GM12878 (cell line): ENCODE measurements around the gene CRAMP1. TPM values are rescaled to one million over a fixed set of nuclear protein-coding genes. Genes with fewer than 3 reads are reported as not detected.

Experiments used
- ATAC-seq: fragments of 200-7000 bp; cut with Tn5 transposase; 3 replicates; pipeline ENCODE4 v1.9.1; 2020; ENCODE audit warnings: mild to moderate bottlenecking, moderate library complexity
- BruUV-seq: library from RNA; stranded (reverse); fragments of 400-500 nt; replicated peaks from 2 replicates; lab custom pipeline; 2021; lab: Mats Ljungman, UMichigan
- CTCF ChIA-PET: fragments of 300-600 bp; sonication (Branson Sonifier 250); formaldehyde crosslinking; extraction: SDS; loops from one replicate; lab custom pipeline; 2021; ENCODE audit warnings: inconsistent platforms; lab: Yijun Ruan, JAX
- POLR2A ChIA-PET: fragments of 350-600 bp; formaldehyde crosslinking; extraction: SDS; loops from one replicate; lab custom pipeline; 2021; ENCODE audit warnings: inconsistent platforms; lab: Charles Lee
- RAD21 ChIA-PET: fragments of 300-600 bp; sonication (Branson Sonifier 250); formaldehyde crosslinking; loops from one replicate; lab custom pipeline; 2023; ENCODE audit warnings: antibody characterized with exemption; ENCODE audit not compliant: unreplicated experiment; lab: Charles Lee
- SMC1A ChIA-PET: fragments of 300-600 bp; sonication (Branson Sonifier 250); formaldehyde crosslinking; loops from one replicate; lab custom pipeline; 2023; ENCODE audit not compliant: unreplicated experiment, uncharacterized antibody; lab: Charles Lee
- DNase-seq: peaks from one replicate; pipeline ENCODE4 v3.0.0-alpha.2; 2011; ENCODE audit warnings: low read depth, low spot score
- FAIRE-seq: peaks from 3 replicates; lab custom pipeline; 2011; peaks lifted over from hg19 to GRCh38; lab: Jason Lieb, UNC
- H2AFZ ChIP-seq: 2 replicates; pipeline ENCODE4 v1.6.0; 2011; ENCODE audit warnings: low read depth, low read length, control low read depth; ENCODE audit not compliant: control insufficient read depth
- H3K27ac ChIP-seq: 2 replicates; pipeline ENCODE4 v1.5.1; 2011; ENCODE audit warnings: control low read depth; ENCODE audit not compliant: control insufficient read depth, insufficient read depth
- H3K27me3 ChIP-seq, 2 experiments: replicated peaks in 1 of 2; 2 replicates each; pipeline versions ENCODE4 v1.6.0 to v1.6.1; 2011; ENCODE audit warnings: low read length in 1 of 2; ENCODE audit not compliant: control insufficient read depth in 2 of 2, insufficient read depth in 2 of 2
- H3K36me3 ChIP-seq, 2 experiments: 2 replicates each; pipeline ENCODE4 v1.5.1; 2011; ENCODE audit warnings: low read length in 1 of 2; ENCODE audit not compliant: control insufficient read depth in 2 of 2, insufficient read depth in 2 of 2
- H3K4me1 ChIP-seq: 2 replicates; pipeline ENCODE4 v1.6.1; 2011; ENCODE audit warnings: mild to moderate bottlenecking, low read length, moderate library complexity, mixed read lengths; ENCODE audit not compliant: control insufficient read depth, insufficient read depth
- H3K4me2 ChIP-seq: 2 replicates; pipeline ENCODE4 v1.6.0; 2011; ENCODE audit warnings: control low read depth; ENCODE audit not compliant: control insufficient read depth, insufficient read depth
- H3K4me3 ChIP-seq: fragments of 200-600 bp; sonication (generic); 2 replicates; pipeline ENCODE4 v1.5.1; 2016
- H3K79me2 ChIP-seq: 2 replicates; pipeline ENCODE4 v1.6.0; 2011; ENCODE audit warnings: low read length; ENCODE audit not compliant: control insufficient read depth, insufficient read depth
- H3K9ac ChIP-seq: 2 replicates; pipeline ENCODE4 v1.8.0; 2011; ENCODE audit warnings: low read length, control low read depth, mixed read lengths; ENCODE audit not compliant: control insufficient read depth, insufficient read depth
- H3K9me3 ChIP-seq: replicated peaks from 3 replicates; pipeline ENCODE4 v1.5.1; 2011; ENCODE audit warnings: mild to moderate bottlenecking, low read length; ENCODE audit not compliant: control insufficient read depth, insufficient read depth
- H4K20me1 ChIP-seq: 2 replicates; pipeline ENCODE4 v1.6.0; 2011; ENCODE audit not compliant: control insufficient read depth, insufficient read depth
- FOXM1 ChIP-seq: IDR thresholded peaks from 2 replicates; pipeline ENCODE4 v1.6.1; 2012; ENCODE audit warnings: low read depth, mild to moderate bottlenecking, inconsistent platforms, low read length, moderate library complexity
- HDAC2 ChIP-seq: fragments of 200-600 bp; sonication (generic); IDR thresholded peaks from 2 replicates; pipeline ENCODE4 v1.6.1; 2017
- JUNB ChIP-seq: IDR thresholded peaks from 2 replicates; pipeline ENCODE4 v1.6.1; 2016; ENCODE audit warnings: antibody characterized with exemption, mild to moderate bottlenecking
- MEF2A ChIP-seq: IDR thresholded peaks from 2 replicates; pipeline ENCODE4 v1.6.1; 2011; ENCODE audit warnings: low read depth, mild to moderate bottlenecking, low read length, moderate library complexity; ENCODE audit not compliant: insufficient read depth
- MYC ChIP-seq: IDR thresholded peaks from 2 replicates; pipeline ENCODE4 v1.6.1; 2011; ENCODE audit warnings: mild to moderate bottlenecking, low read length, moderate library complexity, inconsistent platforms; ENCODE audit not compliant: insufficient read depth, insufficient replicate concordance, insufficient read length, severe bottlenecking
- SMAD5 ChIP-seq: IDR thresholded peaks from 2 replicates; pipeline ENCODE4 v1.6.1; 2016; ENCODE audit warnings: antibody characterized with exemption, low read depth
- SMC3 ChIP-seq: IDR thresholded peaks from 2 replicates; pipeline ENCODE4 v1.6.1; 2011; ENCODE audit warnings: low read length, improper control_type of control experiment, borderline replicate concordance
- ZBTB40 ChIP-seq: fragments of 450-650 bp; IDR thresholded peaks from 2 replicates; pipeline ENCODE4 v1.6.1; 2016; ENCODE audit warnings: mild to moderate bottlenecking, moderate library complexity, borderline replicate concordance
- WGBS: methylation state at CpG from one replicate; pipeline ENCODE4 v1.1.6; 2016; ENCODE audit warnings: low lambda C conversion rate; ENCODE audit not compliant: insufficient replicate concordance, insufficient coverage; ENCODE audit errors: missing lambda C conversion rate; 5-methylcytosine and 5-hydroxymethylcytosine counted together
- in situ Hi-C: fragments of 300-500 bp; cut with MboI; formaldehyde crosslinking; loops from 9 replicates; pipeline ENCODE4 v1.14.3; 2018; ENCODE audit warnings: mixed read lengths
- intact Hi-C: fragments of 100-400 bp; cut with micrococcal nuclease; formaldehyde crosslinking; loops from one replicate; pipeline ENCODE4 v1.14.2; 2022; ENCODE audit not compliant: unreplicated experiment
- polyA plus RNA-seq, 11 experiments: library from polyadenylated mRNA; depleted of rRNA in 4 of 11; unstranded in 6 of 11; stranded (reverse) in 5 of 11; fragments of >200 nt; fragmentation: Nextera tagmentation in 4 of 11; fragmentation: Illumina TruSeq in 1 of 11; extraction: Ambion mirVana in 4 of 11; extraction: Trizol in 1 of 11; gene quantifications; 1 replicate in 1 of 11; 2 replicates in 10 of 11; pipeline versions ENCODE4 v1.2.1 to v1.2.3, GENCODE V29; 2011 to 2016; ENCODE audit warnings: inconsistent platforms in 2 of 11, missing spikeins in 2 of 11, low read depth in 1 of 11
- total RNA-seq, 4 experiments: library from RNA; depleted of rRNA in 3 of 4; stranded (reverse); fragments of >200 nt in 3 of 4; fragmentation: Illumina TruSeq in 1 of 4; extraction: Trizol in 1 of 4; gene quantifications; 2 replicates each; pipeline versions ENCODE4 v1.2.1 to v1.2.3, GENCODE V29; 2013 to 2021
- TF ChIP-seq, protein P1 (sequence below): fragments of 450-650 bp; IDR thresholded peaks from 2 replicates; pipeline ENCODE4 v1.6.1; 2017; ENCODE audit warnings: borderline replicate concordance
- TF ChIP-seq, protein P2 (sequence below): IDR thresholded peaks from 2 replicates; pipeline ENCODE4 v1.6.1; 2012; ENCODE audit warnings: mild to moderate bottlenecking, low read depth, low read length
- TF ChIP-seq, protein P3 (sequence below): IDR thresholded peaks from 2 replicates; pipeline ENCODE4 v1.6.1; 2012; ENCODE audit warnings: low read depth, low read length, improper control_type of control experiment
- TF ChIP-seq, protein P4 (sequence below): IDR thresholded peaks from 2 replicates; pipeline ENCODE4 v1.6.1; 2012; ENCODE audit warnings: low read length, inconsistent platforms

Gene CRAMP1
- total and polyA plus RNA-seq, 10 of the 15 experiments (the other 5 are each of a cell fraction or from before 2014, with no cell fraction given) = 0.37 to 9.8 (median 3.9) TPM

DNA sequence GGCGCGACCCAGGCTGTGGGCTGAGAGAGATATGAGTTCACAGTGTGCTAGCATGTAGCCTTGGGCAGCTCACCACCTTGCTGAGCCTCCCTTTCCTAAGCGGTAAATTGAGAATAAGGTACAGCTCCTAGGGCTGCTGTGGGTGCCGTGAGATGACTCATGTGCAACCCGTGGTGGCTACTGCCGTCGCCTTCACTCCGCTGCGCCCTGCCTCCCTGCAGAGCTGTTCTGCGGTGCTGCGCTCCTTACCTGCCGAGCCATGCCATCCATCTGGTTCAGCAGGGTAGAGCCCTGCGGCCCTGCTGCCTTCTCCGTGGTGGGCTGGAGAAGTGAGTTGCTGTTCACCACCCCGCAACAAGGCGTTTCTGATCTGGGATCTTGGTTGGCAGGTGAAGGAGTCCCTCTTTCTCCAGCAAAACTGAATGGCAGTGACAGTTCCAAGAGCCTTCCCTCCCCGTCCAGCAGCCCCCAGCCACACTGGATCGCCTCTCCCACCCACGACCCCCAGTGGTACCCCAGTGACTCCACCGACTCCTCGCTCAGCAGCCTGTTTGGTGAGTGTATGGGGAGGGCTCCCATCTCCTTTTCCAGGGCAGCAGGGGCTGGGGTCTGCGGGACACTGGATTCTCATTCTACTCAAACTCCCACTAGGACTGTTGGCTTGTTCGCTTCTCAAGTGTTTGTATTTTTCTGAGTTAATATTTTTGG is 56.6 kb downstream of the CRAMP1 start:
- DNase-seq = no peak
- ChIA-PET POLR2A (no interaction called here), RAD21 (no interaction called here), CTCF (no interaction called here), SMC1A (no interaction called here)
- Histone ChIP-seq H3K4me3 (no peak overlapping the region), H2AFZ (no peak overlapping the region), H3K79me2 (no peaks in the 10 kb centered on the region), H3K27ac (no peak overlapping the region), H3K9ac (no peak overlapping the region), H3K36me3 (peaks cover 5 to 30% of the 10 kb centered on the region in 2 experiments; a peak in 3 of 4 replicates), H3K4me1 (no peaks in the 10 kb centered on the region), H3K4me2 (no peak overlapping the region), H3K9me3 (no peaks in the 10 kb centered on the region), H3K27me3 (no peaks in the 10 kb centered on the region), H4K20me1 (no peaks in the 10 kb centered on the region)
- FAIRE-seq = no peak
- in situ Hi-C loops (no loop called here), intact Hi-C loops (no loop called here)
- WGBS = 95% methylated on average over 20 of the region's 23 CpGs
- no peak for ATAC-seq
- BruUV-seq = no TSS peak
- TF ChIP-seq, protein P1, sequence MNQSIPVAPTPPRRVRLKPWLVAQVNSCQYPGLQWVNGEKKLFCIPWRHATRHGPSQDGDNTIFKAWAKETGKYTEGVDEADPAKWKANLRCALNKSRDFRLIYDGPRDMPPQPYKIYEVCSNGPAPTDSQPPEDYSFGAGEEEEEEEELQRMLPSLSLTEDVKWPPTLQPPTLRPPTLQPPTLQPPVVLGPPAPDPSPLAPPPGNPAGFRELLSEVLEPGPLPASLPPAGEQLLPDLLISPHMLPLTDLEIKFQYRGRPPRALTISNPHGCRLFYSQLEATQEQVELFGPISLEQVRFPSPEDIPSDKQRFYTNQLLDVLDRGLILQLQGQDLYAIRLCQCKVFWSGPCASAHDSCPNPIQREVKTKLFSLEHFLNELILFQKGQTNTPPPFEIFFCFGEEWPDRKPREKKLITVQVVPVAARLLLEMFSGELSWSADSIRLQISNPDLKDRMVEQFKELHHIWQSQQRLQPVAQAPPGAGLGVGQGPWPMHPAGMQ = no peak
- TF ChIP-seq SMC3 (no peak), SMAD5 (no peak), HDAC2 (no peak), FOXM1 (no peak), MYC (no peak), MEF2A (no peak), JUNB (no peak), ZBTB40 (no peak)
- TF ChIP-seq, protein P2, sequence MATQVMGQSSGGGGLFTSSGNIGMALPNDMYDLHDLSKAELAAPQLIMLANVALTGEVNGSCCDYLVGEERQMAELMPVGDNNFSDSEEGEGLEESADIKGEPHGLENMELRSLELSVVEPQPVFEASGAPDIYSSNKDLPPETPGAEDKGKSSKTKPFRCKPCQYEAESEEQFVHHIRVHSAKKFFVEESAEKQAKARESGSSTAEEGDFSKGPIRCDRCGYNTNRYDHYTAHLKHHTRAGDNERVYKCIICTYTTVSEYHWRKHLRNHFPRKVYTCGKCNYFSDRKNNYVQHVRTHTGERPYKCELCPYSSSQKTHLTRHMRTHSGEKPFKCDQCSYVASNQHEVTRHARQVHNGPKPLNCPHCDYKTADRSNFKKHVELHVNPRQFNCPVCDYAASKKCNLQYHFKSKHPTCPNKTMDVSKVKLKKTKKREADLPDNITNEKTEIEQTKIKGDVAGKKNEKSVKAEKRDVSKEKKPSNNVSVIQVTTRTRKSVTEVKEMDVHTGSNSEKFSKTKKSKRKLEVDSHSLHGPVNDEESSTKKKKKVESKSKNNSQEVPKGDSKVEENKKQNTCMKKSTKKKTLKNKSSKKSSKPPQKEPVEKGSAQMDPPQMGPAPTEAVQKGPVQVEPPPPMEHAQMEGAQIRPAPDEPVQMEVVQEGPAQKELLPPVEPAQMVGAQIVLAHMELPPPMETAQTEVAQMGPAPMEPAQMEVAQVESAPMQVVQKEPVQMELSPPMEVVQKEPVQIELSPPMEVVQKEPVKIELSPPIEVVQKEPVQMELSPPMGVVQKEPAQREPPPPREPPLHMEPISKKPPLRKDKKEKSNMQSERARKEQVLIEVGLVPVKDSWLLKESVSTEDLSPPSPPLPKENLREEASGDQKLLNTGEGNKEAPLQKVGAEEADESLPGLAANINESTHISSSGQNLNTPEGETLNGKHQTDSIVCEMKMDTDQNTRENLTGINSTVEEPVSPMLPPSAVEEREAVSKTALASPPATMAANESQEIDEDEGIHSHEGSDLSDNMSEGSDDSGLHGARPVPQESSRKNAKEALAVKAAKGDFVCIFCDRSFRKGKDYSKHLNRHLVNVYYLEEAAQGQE = no peak
- TF ChIP-seq, protein P3, sequence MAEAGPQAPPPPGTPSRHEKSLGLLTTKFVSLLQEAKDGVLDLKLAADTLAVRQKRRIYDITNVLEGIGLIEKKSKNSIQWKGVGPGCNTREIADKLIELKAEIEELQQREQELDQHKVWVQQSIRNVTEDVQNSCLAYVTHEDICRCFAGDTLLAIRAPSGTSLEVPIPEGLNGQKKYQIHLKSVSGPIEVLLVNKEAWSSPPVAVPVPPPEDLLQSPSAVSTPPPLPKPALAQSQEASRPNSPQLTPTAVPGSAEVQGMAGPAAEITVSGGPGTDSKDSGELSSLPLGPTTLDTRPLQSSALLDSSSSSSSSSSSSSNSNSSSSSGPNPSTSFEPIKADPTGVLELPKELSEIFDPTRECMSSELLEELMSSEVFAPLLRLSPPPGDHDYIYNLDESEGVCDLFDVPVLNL = no peak
- TF ChIP-seq, protein P4, sequence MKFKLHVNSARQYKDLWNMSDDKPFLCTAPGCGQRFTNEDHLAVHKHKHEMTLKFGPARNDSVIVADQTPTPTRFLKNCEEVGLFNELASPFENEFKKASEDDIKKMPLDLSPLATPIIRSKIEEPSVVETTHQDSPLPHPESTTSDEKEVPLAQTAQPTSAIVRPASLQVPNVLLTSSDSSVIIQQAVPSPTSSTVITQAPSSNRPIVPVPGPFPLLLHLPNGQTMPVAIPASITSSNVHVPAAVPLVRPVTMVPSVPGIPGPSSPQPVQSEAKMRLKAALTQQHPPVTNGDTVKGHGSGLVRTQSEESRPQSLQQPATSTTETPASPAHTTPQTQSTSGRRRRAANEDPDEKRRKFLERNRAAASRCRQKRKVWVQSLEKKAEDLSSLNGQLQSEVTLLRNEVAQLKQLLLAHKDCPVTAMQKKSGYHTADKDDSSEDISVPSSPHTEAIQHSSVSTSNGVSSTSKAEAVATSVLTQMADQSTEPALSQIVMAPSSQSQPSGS = no peak
